HG03045 (cell line): Measurements from ENCODE around the gene FAAP100.

ENCODE experiments used
- ATAC-seq: cut with Tn5 transposase; IDR thresholded peaks from one replicate; pipeline ENCODE4 v1.9.1; 2021; ENCODE audit warnings: mild to moderate bottlenecking, moderate library complexity; ENCODE audit not compliant: unreplicated experiment

Gene FAAP100

GRCh38 chr17:81577278-81578000 is 25.3 kb upstream of the FAAP100 start:
- ATAC-seq = no peak

GRCh38 chr17:81576621-81577277 is 24.6 kb upstream of the FAAP100 start:
- no peak for ATAC-seq

GRCh38 chr17:81575836-81576235 is 23.7 kb upstream of the FAAP100 start:
- no peak for ATAC-seq

GRCh38 chr17:81574643-81574956 is 22.4 kb upstream of the FAAP100 start:
- no peak for ATAC-seq

GRCh38 chr17:81573794-81574642 is 21.9 kb upstream of the FAAP100 start:
- ATAC-seq = no peak

- ATAC-seq = no peak
Observed at GRCh38 chr17:81572563-81573168, 20.5 kb upstream of the FAAP100 start.

- ATAC-seq = no peak
Observed at GRCh38 chr17:81570964-81571363, 18.8 kb upstream of the FAAP100 start.

GRCh38 chr17:81569986-81570514 is 17.9 kb upstream of the FAAP100 start:
- no peak for ATAC-seq

- ATAC-seq = no peak
Observed at GRCh38 chr17:81568416-81568815, 16.3 kb upstream of the FAAP100 start.

GRCh38 chr17:81567191-81567590 is 15.0 kb upstream of the FAAP100 start:
- no peak for ATAC-seq

GRCh38 chr17:81566461-81567126 is 14.4 kb upstream of the FAAP100 start:
- no peak for ATAC-seq

GRCh38 chr17:81565231-81565630 is 13.1 kb upstream of the FAAP100 start:
- ATAC-seq = no peak

GRCh38 chr17:81564778-81565177 is 12.6 kb upstream of the FAAP100 start:
- ATAC-seq = no peak

- no peak for ATAC-seq
Observed at GRCh38 chr17:81563861-81564586, 11.9 kb upstream of the FAAP100 start.

- ATAC-seq = no peak
Observed at GRCh38 chr17:81561494-81561885, 9.3 kb upstream of the FAAP100 start.

- no peak for ATAC-seq
Observed at GRCh38 chr17:81558941-81559806, 7.0 kb upstream of the FAAP100 start.

- no peak for ATAC-seq
Observed at GRCh38 chr17:81558115-81558468, 5.9 kb upstream of the FAAP100 start.

GRCh38 chr17:81557276-81558114 is 5.3 kb upstream of the FAAP100 start:
- no peak for ATAC-seq
